ENCODE data around the gene PRODH2. TPM values are rescaled to one million over a fixed set of nuclear protein-coding genes. Genes with fewer than 3 reads are reported as not detected.

The PRODH2 gene
- polyA plus RNA-seq, 2 of the 4 experiments (the other 2 are of a cell fraction): 0.92 to 1.0 TPM

GRCh38 chr19:35853038-35853756, 40.6 kb upstream of the PRODH2 start:
- no peak overlapping the region for H3K4me3 ChIP-seq
- no peak overlapping the region for H3K4me2 ChIP-seq
- CTCF ChIA-PET: interaction anchor here (0.6 to 0.9 kb wide), 3 partner anchors 11 to 342 kb away, joined by 3 read pairs; no protein-coding TSS in a partner anchor
- 55% methylated on average over 8 of the region's 8 CpGs for WGBS (ENCODE audit: missing lambda C conversion rate)
- ATAC-seq (no peak), DNase-seq (ENCODE audit: low read depth in 1 of 2, low spot score in 1 of 2) (no peak), FAIRE-seq (no peak)
- peaks cover 11% of the 10 kb centered on the region; the same call in 2 of the 3 replicates for H3K4me1 ChIP-seq
- no peak for TF ChIP-seq RAD21 (conservative IDR thresholded peaks at IDR 0.05 in 1 of 2, IDR thresholded peaks at IDR 0.05 in 1 of 2)
- TF ChIP-seq POLR2AphosphoS2 (conservative IDR thresholded peaks at IDR 0.05; ENCODE audit: low read length): no peak
- TF ChIP-seq ZSCAN20 (CRISPR knock-in tag; IDR thresholded peaks at IDR 0.05): no peak
- TF ChIP-seq, protein P1, sequence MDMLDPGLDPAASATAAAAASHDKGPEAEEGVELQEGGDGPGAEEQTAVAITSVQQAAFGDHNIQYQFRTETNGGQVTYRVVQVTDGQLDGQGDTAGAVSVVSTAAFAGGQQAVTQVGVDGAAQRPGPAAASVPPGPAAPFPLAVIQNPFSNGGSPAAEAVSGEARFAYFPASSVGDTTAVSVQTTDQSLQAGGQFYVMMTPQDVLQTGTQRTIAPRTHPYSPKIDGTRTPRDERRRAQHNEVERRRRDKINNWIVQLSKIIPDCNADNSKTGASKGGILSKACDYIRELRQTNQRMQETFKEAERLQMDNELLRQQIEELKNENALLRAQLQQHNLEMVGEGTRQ (IDR thresholded peaks at IDR 0.05): no peak
- POLR2A ChIA-PET: no interaction called here
- no peak overlapping the region for H3K27ac ChIP-seq
- no peaks in the 10 kb centered on the region for H3K9me3 ChIP-seq

DNA sequence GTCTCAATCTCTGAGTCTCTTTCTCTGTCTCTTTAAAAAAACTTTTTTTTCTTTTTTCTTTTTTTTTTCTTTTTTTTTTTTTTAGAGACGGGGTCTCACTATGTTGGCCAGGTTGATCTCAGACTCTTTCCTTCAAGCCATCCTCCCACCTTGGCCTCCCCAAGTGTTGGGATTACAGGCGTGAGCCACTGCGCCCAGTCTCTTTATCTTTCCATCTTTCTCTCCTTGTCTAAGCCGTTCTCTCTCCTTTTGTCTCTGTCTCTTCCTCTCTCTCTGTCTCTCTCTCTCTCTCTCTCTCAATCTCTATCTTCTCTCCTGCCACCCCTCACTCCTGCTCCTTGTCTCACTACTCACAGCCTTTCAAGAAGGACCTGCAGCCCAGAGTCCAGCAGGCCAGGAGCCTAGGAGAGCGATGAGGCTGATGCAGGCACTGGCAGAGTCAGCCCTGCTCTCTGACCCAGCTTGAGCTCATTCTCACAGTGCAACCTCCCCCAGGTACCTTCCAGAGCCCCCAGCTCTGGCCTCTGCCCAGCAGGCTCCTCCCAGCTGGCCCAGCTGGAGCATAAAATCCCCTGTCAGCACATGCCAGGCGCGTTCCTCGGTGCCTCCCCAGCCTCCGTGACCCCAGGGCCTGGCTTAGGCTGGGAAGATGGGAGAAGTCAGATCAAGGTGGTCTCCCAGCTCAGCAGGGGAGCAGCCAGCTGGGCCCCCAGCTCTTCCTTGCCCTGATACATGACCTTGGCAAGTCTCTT, 39.6 kb upstream of the PRODH2 start, which contains the start of gene NPHS1:
NPHS1 (minus strand) TSS at position 476 of the 752 bp plus-strand sequence. CDS start 667 bp downstream, outside the sequence.
- DNase-seq (ENCODE audit: low read depth in 1 of 2, low spot score in 1 of 2) (no peak), FAIRE-seq (no peak), ATAC-seq (no peak)
- H3K27ac ChIP-seq: no peak within 1 kb of the TSS
- no peak within 1 kb of the TSS for H3K4me3 ChIP-seq
- ChIA-PET POLR2A (no interaction called here), CTCF (interaction anchor here (0.6 to 1.9 kb wide), 2 partner anchors 28 to 250 kb away, joined by 3 to 6 read pairs; no protein-coding TSS in a partner anchor)
- H3K4me2 ChIP-seq: no peak within 1 kb of the TSS
- no peaks in the 10 kb centered on the region for H3K9me3 ChIP-seq
- TF ChIP-seq GATA3 (IDR thresholded peaks at IDR 0.05; ENCODE audit: borderline replicate concordance): no peak
- peak; percentile 27 for TF ChIP-seq MAFK (IDR thresholded peaks at IDR 0.05; ENCODE audit: partially characterized antibody)
- no peak for TF ChIP-seq BHLHE40 (IDR thresholded peaks at IDR 0.05; ENCODE audit: low read depth, low read length)
- WGBS (ENCODE audit: missing lambda C conversion rate): 72% methylated on average over 9 of the region's 9 CpGs
- H3K4me1 ChIP-seq: peaks cover 11% of the 10 kb centered on the region; the same call in 2 of the 3 replicates

DNA sequence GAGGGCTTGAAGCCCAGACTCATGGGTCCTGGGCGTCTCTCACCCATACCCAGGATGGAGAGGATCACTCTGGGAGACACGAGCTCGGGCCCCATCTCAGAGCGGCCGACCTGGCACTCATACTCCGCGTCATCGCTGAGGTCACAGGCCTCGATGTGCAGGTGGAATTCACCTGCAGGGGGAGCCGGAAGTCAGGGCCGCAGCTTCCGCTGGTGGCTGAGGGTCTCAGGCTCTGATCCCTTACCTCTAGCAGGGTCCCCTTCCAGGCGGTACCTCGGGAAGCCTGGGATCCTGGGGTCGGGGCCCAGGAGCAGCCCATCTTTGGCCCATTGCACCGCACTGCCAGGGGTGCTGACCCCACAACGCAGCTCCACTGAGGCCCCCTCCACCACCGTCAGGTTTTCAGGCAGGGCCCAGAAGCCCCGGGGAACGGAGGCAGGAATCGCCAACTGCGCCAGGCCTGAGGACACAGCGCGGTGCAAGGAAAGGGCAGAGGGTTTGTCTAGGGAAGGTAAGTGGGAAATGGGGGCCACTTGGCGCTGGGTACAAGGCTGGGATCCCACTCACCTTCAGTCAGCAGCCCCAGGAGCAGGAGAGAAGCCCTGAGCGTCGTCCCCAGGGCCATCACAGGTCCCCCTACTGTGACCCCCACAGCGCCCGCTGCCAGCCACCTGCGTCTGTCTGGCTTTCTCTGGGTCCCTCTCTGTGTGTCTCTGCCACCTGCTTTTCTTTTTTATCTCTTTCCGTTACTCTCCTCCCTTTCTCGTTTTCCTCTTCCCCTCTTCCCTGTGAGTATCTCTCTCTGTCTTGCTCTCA, 38.8 kb upstream of the PRODH2 start:
- ATAC-seq: peak in 1 of 2 experiments; percentile 13; a peak in 2 of 6 replicates
- H3K4me3 ChIP-seq: no peak overlapping the region
- FAIRE-seq: no peak
- no peaks in the 10 kb centered on the region for H3K9me3 ChIP-seq
- CTCF ChIA-PET: interaction anchor here (1.0 to 5.2 kb wide), 5 partner anchors 8 to 81 kb away, joined by 3 to 23 read pairs (median 4); partner anchors contain the start of gene KIRREL2
- WGBS (ENCODE audit: missing lambda C conversion rate): 54% methylated on average over 32 of the region's 32 CpGs
- TF ChIP-seq RAD21 (conservative IDR thresholded peaks at IDR 0.05 in 1 of 2, IDR thresholded peaks at IDR 0.05 in 1 of 2): peak in 1 of 2 experiments; percentile 31; a peak in 1 of 5 replicates
- no peak for TF ChIP-seq SREBF2 (IDR thresholded peaks at IDR 0.05)
- H3K4me1 ChIP-seq: peaks cover 14% of the 10 kb centered on the region; the same call in 2 of the 3 replicates
- POLR2A ChIA-PET: no interaction called here
- DNase-seq (ENCODE audit: low read depth in 1 of 2, low spot score in 1 of 2): no peak
- no peak overlapping the region for H3K4me2 ChIP-seq
- H3K27ac ChIP-seq: no peak overlapping the region

- no peak overlapping the region for H3K27ac ChIP-seq
- 75% methylated on average over 18 of the region's 18 CpGs for WGBS (ENCODE audit: missing lambda C conversion rate)
- no peak for DNase-seq (ENCODE audit: low read depth in 1 of 2, low spot score in 1 of 2)
- peaks cover 24% of the 10 kb centered on the region; the same call in 2 of the 3 replicates for H3K4me1 ChIP-seq
- CTCF ChIA-PET: interaction anchor here (0.7 to 5.2 kb wide), 5 partner anchors 10 to 558 kb away, joined by 3 to 23 read pairs (median 6); partner anchors contain the start of gene KIRREL2
- POLR2A ChIA-PET: no interaction called here
- no peak overlapping the region for H3K4me3 ChIP-seq
- H3K9me3 ChIP-seq: no peaks in the 10 kb centered on the region
- no peak for ATAC-seq
- no peak overlapping the region for H3K4me2 ChIP-seq
- TF ChIP-seq BCL3 (IDR thresholded peaks at IDR 0.05) (no peak), EP300 (IDR thresholded peaks at IDR 0.05) (no peak), MAZ (IDR thresholded peaks at IDR 0.05; ENCODE audit: borderline replicate concordance, low read depth, low read length) (no peak), ZSCAN20 (CRISPR knock-in tag; IDR thresholded peaks at IDR 0.05) (no peak), ATOH8 (CRISPR knock-in tag; IDR thresholded peaks at IDR 0.05; ENCODE audit: low read depth) (no peak), SREBF2 (IDR thresholded peaks at IDR 0.05) (no peak), GATA3 (IDR thresholded peaks at IDR 0.05; ENCODE audit: borderline replicate concordance) (no peak), MYC (IDR thresholded peaks at IDR 0.05; ENCODE audit: borderline replicate concordance, low read length) (no peak)
- no peak for FAIRE-seq
Measured at GRCh38 chr19:35848919-35849505, 36.4 kb upstream of the PRODH2 start.

Data from A549 (cell line).